Hepatocyte (in vitro differentiated cells): ENCODE data around the gene AHCTF1. TPM values are rescaled to one million over a fixed set of nuclear protein-coding genes. Genes with fewer than 3 reads are reported as not detected.

Experiments used
- DNase-seq: peaks from one replicate; pipeline ENCODE4 v3.0.0-alpha.2; 2016; ENCODE audit warnings: low spot score
- H2AFZ ChIP-seq: fragments of 200-600 bp; sonication (generic); 2 replicates; pipeline ENCODE4 v1.6.0; 2016; ENCODE audit warnings: antibody characterized with exemption, mild to moderate bottlenecking
- H3K27ac ChIP-seq: fragments of 200-600 bp; sonication (generic); 2 replicates; pipeline ENCODE4 v1.5.1; 2016; ENCODE audit warnings: mild to moderate bottlenecking
- H3K27me3 ChIP-seq: fragments of 200-600 bp; sonication (generic); 2 replicates; pipeline ENCODE4 v1.6.1; 2016
- H3K36me3 ChIP-seq: fragments of 200-600 bp; sonication (generic); replicated peaks from 2 replicates; pipeline ENCODE4 v1.5.1; 2016; ENCODE audit warnings: low read depth; ENCODE audit not compliant: insufficient read depth
- H3K4me1 ChIP-seq: fragments of 200-600 bp; sonication (generic); 2 replicates; pipeline ENCODE4 v1.5.1; 2016; ENCODE audit warnings: mild to moderate bottlenecking, moderate library complexity; ENCODE audit not compliant: insufficient read depth
- H3K4me2 ChIP-seq: fragments of 200-600 bp; sonication (generic); 2 replicates; pipeline ENCODE4 v1.6.0; 2016
- H3K4me3 ChIP-seq: fragments of 200-600 bp; sonication (generic); 2 replicates; pipeline ENCODE4 v1.5.1; 2016; ENCODE audit warnings: mild to moderate bottlenecking
- H3K79me2 ChIP-seq: fragments of 200-600 bp; sonication (generic); 2 replicates; pipeline ENCODE4 v1.6.0; 2017; ENCODE audit warnings: mild to moderate bottlenecking
- H3K9me2 ChIP-seq: fragments of 200-600 bp; sonication (generic); replicated peaks from 2 replicates; pipeline ENCODE4 v1.6.0; 2017; ENCODE audit warnings: mild to moderate bottlenecking; ENCODE audit not compliant: insufficient read depth
- H3K9me3 ChIP-seq: fragments of 200-600 bp; sonication (generic); 2 replicates; pipeline ENCODE4 v1.5.1; 2016; ENCODE audit warnings: low read depth, mild to moderate bottlenecking
- H4K20me1 ChIP-seq: fragments of 200-600 bp; sonication (generic); 2 replicates; pipeline ENCODE4 v1.6.0; 2016; ENCODE audit warnings: mild to moderate bottlenecking; ENCODE audit not compliant: insufficient read depth, poor library complexity, severe bottlenecking
- CTCF ChIP-seq: fragments of 200-600 bp; sonication (generic); IDR thresholded peaks from 2 replicates; pipeline ENCODE4 v1.5.1; 2016; ENCODE audit warnings: antibody characterized with exemption, mild to moderate bottlenecking; ENCODE audit not compliant: poor library complexity
- EZH2 ChIP-seq: fragments of 200-600 bp; sonication (generic); IDR thresholded peaks from 2 replicates; pipeline ENCODE4 v1.6.1; 2016; ENCODE audit warnings: antibody characterized with exemption, mild to moderate bottlenecking, borderline replicate concordance
- EZH2phosphoT487 ChIP-seq: fragments of 200-600 bp; sonication (generic); IDR thresholded peaks from one replicate; pipeline ENCODE4 v1.6.1; 2018; ENCODE audit warnings: antibody characterized with exemption, mild to moderate bottlenecking, low read depth, moderate library complexity; ENCODE audit not compliant: unreplicated experiment, severe bottlenecking
- WGBS: methylation state at CpG from one replicate; pipeline ENCODE4 v1.1.6; 2016; ENCODE audit warnings: low lambda C conversion rate; ENCODE audit errors: missing lambda C conversion rate; 5-methylcytosine and 5-hydroxymethylcytosine counted together
- polyA plus RNA-seq: library from polyadenylated mRNA; unstranded; fragments of >200 nt; fragmentation: Nextera tagmentation; extraction: Ambion mirVana; gene quantifications from 2 replicates; pipeline ENCODE4 v1.2.1, GENCODE V29; 2016
- total RNA-seq: library from RNA; depleted of rRNA; stranded (reverse); fragments of >200 nt; gene quantifications from 2 replicates; pipeline ENCODE4 v1.2.3, GENCODE V29; 2014

AHCTF1 gene
- total and polyA plus RNA-seq, 2 experiments from 2014 or later: 9.7 to 36.4 TPM

- Histone ChIP-seq H3K36me3 (no peaks in the 10 kb centered on the region), H3K4me3 (no peak overlapping the region), H3K79me2 (no peaks in the 10 kb centered on the region), H3K27me3 (no peaks in the 10 kb centered on the region), H4K20me1 (no peaks in the 10 kb centered on the region), H3K27ac (no peak overlapping the region), H3K9me3 (no peaks in the 10 kb centered on the region), H2AFZ (no peak overlapping the region), H3K4me2 (no peak overlapping the region), H3K9me2 (no peaks in the 10 kb centered on the region), H3K4me1 (no peaks in the 10 kb centered on the region)
- WGBS: 95% methylated on average over 5 of the region's 5 CpGs
- TF ChIP-seq EZH2 (no peak), CTCF (no peak), EZH2phosphoT487 (no peak)
- no peak for DNase-seq
These were observed 29.9 kb downstream of the AHCTF1 start for GRCh38 chr1:246901874-246902273.

GRCh38 chr1:246897302-246897701 lies 34.4 kb downstream of the AHCTF1 start:
- 98% methylated on average over 5 of the region's 5 CpGs for WGBS
- TF ChIP-seq CTCF: no peak
- no peak for TF ChIP-seq EZH2
- TF ChIP-seq EZH2phosphoT487: no peak
- H3K4me2 ChIP-seq: no peak overlapping the region
- no peak overlapping the region for H3K4me3 ChIP-seq
- H3K4me1 ChIP-seq: no peaks in the 10 kb centered on the region
- H2AFZ ChIP-seq: no peak overlapping the region
- H3K27ac ChIP-seq: no peak overlapping the region
- no peaks in the 10 kb centered on the region for H3K36me3 ChIP-seq
- no peaks in the 10 kb centered on the region for H3K9me3 ChIP-seq
- no peaks in the 10 kb centered on the region for H3K27me3 ChIP-seq
- DNase-seq: no peak
- no peaks in the 10 kb centered on the region for H4K20me1 ChIP-seq
- H3K9me2 ChIP-seq: no peaks in the 10 kb centered on the region
- peaks cover 3% of the 10 kb centered on the region for H3K79me2 ChIP-seq

GRCh38 chr1:246893191-246893939 lies 38.4 kb downstream of the AHCTF1 start:
- Histone ChIP-seq H3K9me3 (no peaks in the 10 kb centered on the region), H3K79me2 (peaks cover 3% of the 10 kb centered on the region), H3K4me3 (no peak overlapping the region), H3K9me2 (no peaks in the 10 kb centered on the region), H3K27ac (no peak overlapping the region), H3K4me2 (no peak overlapping the region), H4K20me1 (no peaks in the 10 kb centered on the region), H3K27me3 (no peaks in the 10 kb centered on the region), H3K4me1 (no peaks in the 10 kb centered on the region), H3K36me3 (no peaks in the 10 kb centered on the region), H2AFZ (no peak overlapping the region)
- WGBS: 94% methylated on average over 5 of the region's 5 CpGs
- no peak for TF ChIP-seq EZH2phosphoT487
- no peak for TF ChIP-seq CTCF
- no peak for TF ChIP-seq EZH2
- no peak for DNase-seq
